GM12865 (cell line): ENCODE measurements around the gene PRKN.
"Not testable (repeated sequence)": the region's sequence is repeated elsewhere in the genome, so short reads cannot be mapped to it uniquely, and the experiment has no call there.

ENCODE experiments used
- DNase-seq: peaks from one replicate; pipeline ENCODE4 v3.0.0; 2010; ENCODE audit warnings: low read depth
- H3K4me3 ChIP-seq: 2 replicates; pipeline ENCODE4 v1.5.1; 2011; ENCODE audit warnings: mild to moderate bottlenecking, low read depth, low read length, control low read depth
- CTCF ChIP-seq: IDR thresholded peaks from 2 replicates; pipeline ENCODE4 v1.5.1; 2011; ENCODE audit warnings: low read length, control low read depth, low read depth, inconsistent platforms; ENCODE audit not compliant: insufficient read depth; ENCODE audit errors: missing control alignments

The PRKN gene

DNA sequence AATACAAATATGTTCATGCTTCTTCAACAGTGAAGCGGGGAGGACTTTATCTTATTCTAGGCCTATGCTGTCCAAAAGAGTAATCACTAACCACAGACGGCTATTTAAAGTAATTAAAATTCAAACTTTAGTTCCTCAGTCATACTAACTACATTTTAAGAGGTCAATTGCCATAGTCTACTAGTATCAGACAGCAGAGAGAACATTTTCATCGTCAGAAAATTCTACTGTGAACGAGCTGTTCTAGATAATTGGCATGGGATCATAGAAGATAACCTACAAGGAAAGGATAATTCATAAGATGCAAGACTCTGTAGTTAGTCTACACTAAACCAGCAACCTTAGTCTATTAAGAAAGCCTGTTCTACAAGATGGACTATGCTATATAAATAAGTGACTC, 44.4 kb downstream of the PRKN start:
- no peak for DNase-seq
- no peak overlapping the region for H3K4me3 ChIP-seq
- no peak for TF ChIP-seq CTCF

- no peak for TF ChIP-seq CTCF
- no peak for DNase-seq
- H3K4me3 ChIP-seq: no peak overlapping the region
Observed at GRCh38 chr6:162681447-162681846, 46.1 kb downstream of the PRKN start.

GRCh38 chr6:162680871-162681270, 46.7 kb downstream of the PRKN start:
- TF ChIP-seq CTCF: no peak
- no peak for DNase-seq
- no peak overlapping the region for H3K4me3 ChIP-seq

DNA sequence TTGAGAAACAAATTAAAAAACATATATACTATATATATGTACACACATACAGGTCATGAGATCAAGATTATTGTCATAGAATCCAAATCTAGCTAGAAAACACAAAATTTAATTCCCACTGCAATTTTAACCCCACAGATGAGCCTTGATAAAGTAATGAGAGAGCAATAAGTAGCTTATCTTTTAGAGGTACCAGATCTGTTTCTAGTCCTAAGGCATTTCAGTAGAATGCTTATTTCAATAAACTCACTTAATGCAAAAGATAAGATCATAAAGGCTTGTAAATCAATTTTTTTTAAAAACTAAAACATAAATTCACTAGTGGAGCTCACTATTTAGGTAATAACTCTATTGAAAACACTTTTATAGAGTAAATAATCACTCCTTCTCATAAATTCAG, 47.2 kb downstream of the PRKN start:
- TF ChIP-seq CTCF: no peak
- H3K4me3 ChIP-seq: no peak overlapping the region
- no peak for DNase-seq

DNA sequence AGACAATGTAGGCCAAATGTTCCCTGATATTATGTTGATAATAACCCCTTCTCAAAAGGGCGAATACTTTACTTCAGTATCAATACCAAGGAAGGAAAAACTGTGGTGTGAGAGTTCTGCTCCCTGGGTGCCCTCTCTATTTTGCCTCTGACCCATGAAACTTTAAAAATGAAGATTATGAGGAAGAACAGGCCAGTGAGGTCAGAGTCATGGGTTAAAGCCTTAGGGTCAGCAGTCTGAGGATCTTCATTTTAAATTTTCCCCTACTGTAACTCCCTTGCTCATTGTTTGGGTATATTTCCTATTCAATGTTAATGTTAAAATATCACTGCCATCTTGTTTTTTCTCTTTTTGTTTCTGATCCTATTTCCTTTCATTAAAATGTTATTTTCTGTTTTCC, 47.9 kb downstream of the PRKN start:
- TF ChIP-seq CTCF: no peak
- no peak for DNase-seq
- no peak overlapping the region for H3K4me3 ChIP-seq

- DNase-seq: not testable (repeated sequence)
Observed at GRCh38 chr6:162678896-162679295, 48.7 kb downstream of the PRKN start.

DNA sequence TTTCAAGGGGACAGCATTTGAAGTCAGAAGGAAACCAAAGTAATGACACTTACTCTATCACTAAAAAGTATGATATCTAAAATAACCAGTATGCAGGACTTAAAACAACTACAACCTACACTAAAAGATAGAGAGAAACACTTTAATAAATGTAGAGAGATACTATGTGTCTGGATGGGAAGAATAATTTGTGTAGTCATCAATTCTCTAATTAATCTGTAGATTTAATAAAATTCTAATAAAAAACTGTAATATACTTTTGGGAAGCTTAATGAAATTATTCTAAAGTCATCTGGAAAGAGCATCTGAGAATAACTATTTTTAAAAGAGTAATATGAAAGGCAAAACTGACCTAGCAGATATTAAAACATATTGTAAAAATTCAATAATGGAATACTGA, 52.1 kb downstream of the PRKN start:
- no peak for TF ChIP-seq CTCF

More at GRCh38 chr6:162678896-162679295, 48.7 kb downstream of the PRKN start:
- not testable (repeated sequence) for H3K4me3 ChIP-seq

More for the DNA sequence above, 52.1 kb downstream of the PRKN start:
- H3K4me3 ChIP-seq: no peak overlapping the region
- DNase-seq: no peak
